PFSK-1 (cell line): ENCODE results near the gene FOXN1.

Source experiments
- FOXP2 ChIP-seq: optimal IDR thresholded peaks from 2 replicates; pipeline ENCODE3; 2011; ENCODE audit warnings: borderline replicate concordance, control low read depth, inconsistent platforms; ENCODE audit not compliant: insufficient read depth; ENCODE audit errors: extremely low read length, extremely low read depth
- POLR2AphosphoS5 ChIP-seq: IDR thresholded peaks from 2 replicates; pipeline ENCODE4 v1.6.1; 2012; ENCODE audit warnings: low read depth, mild to moderate bottlenecking, control low read depth, low read length, moderate library complexity
- SIN3A ChIP-seq: IDR thresholded peaks from 2 replicates; pipeline ENCODE4 v1.6.1; 2012; ENCODE audit warnings: mild to moderate bottlenecking, low read length, moderate library complexity, borderline replicate concordance; ENCODE audit not compliant: insufficient read depth
- TAF1 ChIP-seq: IDR thresholded peaks from 2 replicates; pipeline ENCODE4 v1.6.1; 2012; ENCODE audit warnings: low read length, control low read depth, borderline replicate concordance; ENCODE audit not compliant: insufficient read depth
- TF ChIP-seq, protein P1 (sequence below), 2 experiments: IDR thresholded peaks; 2 replicates each; pipeline versions ENCODE4 v1.6.1 to v1.8.0; 2011 to 2012; ENCODE audit warnings: low read depth in 2 of 2, low read length in 2 of 2, control low read depth in 1 of 2, inconsistent platforms in 1 of 2, mild to moderate bottlenecking in 1 of 2, moderate library complexity in 1 of 2; ENCODE audit not compliant: insufficient read depth in 1 of 2

Gene FOXN1

DNA sequence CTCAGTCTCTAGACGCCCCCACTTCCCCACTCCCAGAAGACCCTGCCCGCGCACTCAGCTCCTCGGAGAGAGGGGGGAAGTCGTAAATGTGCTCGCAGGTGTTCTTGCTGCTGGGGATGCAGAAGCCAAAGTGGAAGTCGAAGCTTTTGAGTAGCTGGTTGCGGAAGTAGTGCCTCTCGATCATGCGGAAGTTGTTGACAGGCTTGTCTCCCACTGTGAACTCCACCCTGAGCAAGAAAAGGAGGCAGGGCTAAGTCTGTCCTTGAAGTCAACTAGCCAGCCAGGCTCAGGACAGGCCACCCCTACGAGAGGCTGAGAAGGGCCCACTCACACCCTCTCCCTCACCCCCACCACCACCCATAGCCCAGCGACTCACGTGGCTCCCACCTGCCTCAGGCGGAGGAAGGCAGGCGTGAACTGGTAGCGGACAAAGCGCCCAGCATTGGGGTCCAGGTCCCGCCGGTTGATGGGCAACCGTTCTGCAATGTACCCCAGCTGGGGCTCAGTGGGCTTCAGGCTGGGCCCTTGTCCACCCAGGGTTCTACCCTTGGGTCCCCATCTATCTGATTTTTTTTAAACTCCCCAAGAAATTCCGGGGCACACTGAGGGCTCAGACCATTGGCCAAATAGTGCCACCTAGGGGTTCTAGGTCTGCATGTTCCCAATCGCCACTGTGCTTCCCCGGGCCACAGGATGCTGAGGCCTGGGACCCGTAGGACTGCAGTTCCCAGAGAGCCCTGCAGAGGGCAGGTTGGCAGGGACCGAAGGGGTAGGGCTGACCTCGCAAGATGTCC, 41.7 kb downstream of the FOXN1 start:
- TF ChIP-seq FOXP2 (no peak), TAF1 (no peak), SIN3A (no peak), POLR2AphosphoS5 (no peak)
- TF ChIP-seq, protein P1, sequence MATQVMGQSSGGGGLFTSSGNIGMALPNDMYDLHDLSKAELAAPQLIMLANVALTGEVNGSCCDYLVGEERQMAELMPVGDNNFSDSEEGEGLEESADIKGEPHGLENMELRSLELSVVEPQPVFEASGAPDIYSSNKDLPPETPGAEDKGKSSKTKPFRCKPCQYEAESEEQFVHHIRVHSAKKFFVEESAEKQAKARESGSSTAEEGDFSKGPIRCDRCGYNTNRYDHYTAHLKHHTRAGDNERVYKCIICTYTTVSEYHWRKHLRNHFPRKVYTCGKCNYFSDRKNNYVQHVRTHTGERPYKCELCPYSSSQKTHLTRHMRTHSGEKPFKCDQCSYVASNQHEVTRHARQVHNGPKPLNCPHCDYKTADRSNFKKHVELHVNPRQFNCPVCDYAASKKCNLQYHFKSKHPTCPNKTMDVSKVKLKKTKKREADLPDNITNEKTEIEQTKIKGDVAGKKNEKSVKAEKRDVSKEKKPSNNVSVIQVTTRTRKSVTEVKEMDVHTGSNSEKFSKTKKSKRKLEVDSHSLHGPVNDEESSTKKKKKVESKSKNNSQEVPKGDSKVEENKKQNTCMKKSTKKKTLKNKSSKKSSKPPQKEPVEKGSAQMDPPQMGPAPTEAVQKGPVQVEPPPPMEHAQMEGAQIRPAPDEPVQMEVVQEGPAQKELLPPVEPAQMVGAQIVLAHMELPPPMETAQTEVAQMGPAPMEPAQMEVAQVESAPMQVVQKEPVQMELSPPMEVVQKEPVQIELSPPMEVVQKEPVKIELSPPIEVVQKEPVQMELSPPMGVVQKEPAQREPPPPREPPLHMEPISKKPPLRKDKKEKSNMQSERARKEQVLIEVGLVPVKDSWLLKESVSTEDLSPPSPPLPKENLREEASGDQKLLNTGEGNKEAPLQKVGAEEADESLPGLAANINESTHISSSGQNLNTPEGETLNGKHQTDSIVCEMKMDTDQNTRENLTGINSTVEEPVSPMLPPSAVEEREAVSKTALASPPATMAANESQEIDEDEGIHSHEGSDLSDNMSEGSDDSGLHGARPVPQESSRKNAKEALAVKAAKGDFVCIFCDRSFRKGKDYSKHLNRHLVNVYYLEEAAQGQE (IDR thresholded peaks at IDR 0.05; ENCODE audit: insufficient read depth in 1 of 2, low read depth in 2 of 2, low read length in 2 of 2), result no peak

DNA sequence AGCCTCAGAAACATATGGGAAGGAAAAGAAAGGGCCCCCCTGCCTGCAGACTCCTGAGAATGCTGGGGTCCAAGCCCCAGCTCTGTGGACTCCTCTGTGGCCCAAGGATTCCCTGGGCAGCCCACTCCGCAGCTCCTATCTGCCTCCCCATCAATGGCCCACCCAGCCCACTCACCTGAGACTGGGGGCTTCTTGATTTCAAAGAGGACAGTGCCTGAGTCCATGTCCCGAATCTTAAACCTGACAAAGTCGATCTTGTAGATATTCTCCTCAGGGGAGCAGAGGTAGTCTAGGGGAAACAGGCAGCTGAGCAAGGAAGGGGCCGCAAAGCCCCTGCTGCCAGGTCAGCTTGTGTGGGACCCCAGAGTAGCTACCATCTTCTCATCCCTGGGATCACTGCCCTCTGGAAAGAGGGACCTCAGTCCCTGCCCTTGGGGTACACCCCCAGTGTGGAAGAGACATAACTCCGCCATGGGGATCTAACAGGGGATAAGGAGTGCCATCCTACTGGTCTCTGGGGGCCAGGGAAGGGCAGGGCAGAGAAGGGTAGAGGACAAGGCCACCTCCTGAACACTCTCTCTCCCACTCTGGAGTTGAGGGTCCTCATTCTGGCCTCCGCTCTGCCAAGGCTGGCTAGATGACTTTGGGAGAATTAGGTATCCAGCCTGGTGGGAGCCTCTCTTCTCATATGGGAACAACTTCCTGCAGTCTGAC, 42.4 kb downstream of the FOXN1 start:
- TF ChIP-seq, protein P1 (IDR thresholded peaks at IDR 0.05; ENCODE audit: insufficient read depth in 1 of 2, low read depth in 2 of 2, low read length in 2 of 2), result no peak
- TF ChIP-seq POLR2AphosphoS5 (no peak), TAF1 (no peak), SIN3A (no peak), FOXP2 (no peak)

DNA sequence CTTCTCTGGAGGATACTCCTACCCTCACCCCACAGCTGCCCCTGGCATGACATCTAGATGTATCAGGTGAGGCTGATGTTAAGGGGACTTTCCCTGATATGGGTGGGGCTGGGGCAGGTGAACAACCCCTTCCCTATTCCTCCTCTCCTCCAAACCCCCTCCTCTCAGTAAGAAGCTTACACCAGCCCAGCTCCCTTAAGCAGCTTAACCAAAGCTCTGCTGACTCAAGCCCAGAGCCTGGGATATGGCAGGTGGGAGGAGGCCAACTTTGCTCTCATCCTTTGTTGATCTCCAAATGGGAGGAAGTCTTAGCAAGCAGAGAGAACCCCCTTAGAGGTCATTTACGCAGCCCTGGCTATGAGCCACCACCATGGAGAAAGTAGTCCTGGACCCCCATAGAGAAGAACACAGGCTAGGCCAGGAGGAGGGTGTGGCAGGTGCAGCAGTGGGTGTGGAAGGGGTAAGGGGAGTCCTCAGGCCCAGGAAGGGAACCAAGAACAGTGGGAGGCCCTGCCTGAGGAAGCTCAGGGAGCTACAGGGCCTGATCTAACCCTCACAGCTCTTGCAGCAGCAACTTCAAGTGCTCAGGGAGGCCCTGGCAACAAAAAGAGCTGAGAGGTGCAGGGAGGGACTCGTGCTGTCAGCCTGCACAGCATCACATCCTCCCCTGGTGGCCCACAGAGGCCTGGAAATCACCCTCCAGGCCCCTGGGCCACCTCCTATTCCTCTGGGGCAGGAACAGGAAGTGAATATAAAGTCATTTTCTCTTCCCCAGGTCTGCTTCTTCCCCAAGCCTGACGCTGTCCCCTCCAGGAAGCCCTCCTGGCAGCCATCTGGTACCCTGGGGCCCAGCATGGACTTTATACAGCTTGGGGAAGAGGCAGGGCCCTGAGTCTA, 43.3 kb downstream of the FOXN1 start:
- TF ChIP-seq FOXP2 (no peak), SIN3A (no peak), TAF1 (no peak), POLR2AphosphoS5 (no peak)
- TF ChIP-seq, protein P1 (IDR thresholded peaks at IDR 0.05; ENCODE audit: insufficient read depth in 1 of 2, low read depth in 2 of 2, low read length in 2 of 2), result no peak

DNA sequence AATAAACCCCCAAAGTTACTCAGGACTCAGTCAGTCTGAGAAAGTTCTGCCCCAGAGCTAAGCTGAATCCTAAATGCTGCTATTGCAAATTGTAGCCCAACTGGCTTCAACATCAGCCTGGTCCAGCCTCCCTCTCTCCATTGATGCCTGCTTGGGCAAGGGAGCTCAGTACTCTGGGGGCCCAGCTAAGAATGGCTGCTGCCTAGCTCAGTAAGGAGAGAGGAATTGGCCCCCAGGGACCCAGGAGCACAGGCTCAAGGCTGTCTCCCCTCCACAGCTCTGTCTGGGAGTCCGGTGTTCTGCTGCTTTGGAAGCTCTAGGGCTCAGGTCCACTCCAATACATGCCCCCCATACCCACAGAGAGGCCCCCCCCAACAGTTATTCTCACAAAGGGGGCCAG, 44.7 kb downstream of the FOXN1 start:
- TF ChIP-seq FOXP2 (no peak), SIN3A (no peak), TAF1 (no peak), POLR2AphosphoS5 (no peak)
- TF ChIP-seq, protein P1 (IDR thresholded peaks at IDR 0.05; ENCODE audit: insufficient read depth in 1 of 2, low read depth in 2 of 2, low read length in 2 of 2), result no peak
